AG04450 (cell line): ENCODE data around the gene MGAT4B. TPM values are rescaled to one million over a fixed set of nuclear protein-coding genes. Genes with fewer than 3 reads are reported as not detected.

Experiments used
- CTCF ChIA-PET: fragments of 300-600, 350-600 bp; formaldehyde crosslinking; extraction: SDS; loops from one replicate; lab custom pipeline; 2022; ENCODE audit warnings: antibody characterized with exemption, inconsistent platforms; lab: Charles Lee
- POLR2A ChIA-PET: fragments of 350-600 bp; formaldehyde crosslinking; extraction: SDS; loops from one replicate; lab custom pipeline; 2021; ENCODE audit warnings: antibody characterized with exemption, inconsistent platforms; lab: Yijun Ruan, JAX
- DNase-seq: peaks from one replicate; pipeline ENCODE4 v3.0.0-alpha.2; 2011; ENCODE audit warnings: low read depth, low spot score
- H3K27ac ChIP-seq: one replicate; pipeline ENCODE4 v1.5.1; 2012; ENCODE audit warnings: low read depth, low read length, control low read depth
- H3K27me3 ChIP-seq: one replicate; pipeline ENCODE4 v1.6.0; 2012; ENCODE audit warnings: low read length; ENCODE audit not compliant: control insufficient read depth, insufficient read depth
- H3K4me3 ChIP-seq: 2 replicates; pipeline ENCODE4 v1.5.1; 2011; ENCODE audit warnings: mild to moderate bottlenecking, low read depth, low read length, control low read depth
- H3K9me3 ChIP-seq: 2 replicates; pipeline ENCODE4 v1.5.1; 2012; ENCODE audit warnings: low read length; ENCODE audit not compliant: control insufficient read depth, insufficient read depth
- CTCF ChIP-seq: IDR thresholded peaks from 2 replicates; pipeline ENCODE4 v1.5.1; 2011; ENCODE audit warnings: low read depth, low read length, control low read depth, inconsistent platforms
- polyA plus RNA-seq: library from polyadenylated mRNA; depleted of rRNA; stranded (reverse); fragments of >200 nt; gene quantifications from 2 replicates; pipeline ENCODE4 v1.2.3, GENCODE V29; 2011

MGAT4B gene
- polyA plus RNA-seq, 1 experiment = 102 TPM

- DNase-seq = no peak
- Histone ChIP-seq H3K27ac (no peak overlapping the region), H3K27me3 (no peaks in the 10 kb centered on the region), H3K4me3 (no peak overlapping the region), H3K9me3 (no peaks in the 10 kb centered on the region)
- ChIA-PET POLR2A (interaction anchor here (1.5 kb wide), 1 partner anchor 48 kb away, joined by 5 read pairs; no protein-coding TSS in a partner anchor), CTCF (interaction anchor here (1.1 to 1.2 kb wide), 2 partner anchors 16 to 17 kb away, joined by 3 to 4 read pairs; no protein-coding TSS in a partner anchor)
- TF ChIP-seq CTCF = no peak
These were observed 26.8 kb downstream of the MGAT4B start for GRCh38 chr5:179779826-179780225.

GRCh38 chr5:179778591-179778990 lies 28.1 kb downstream of the MGAT4B start:
- H3K27me3 ChIP-seq = no peaks in the 10 kb centered on the region
- H3K27ac ChIP-seq = no peak overlapping the region
- no peak for TF ChIP-seq CTCF
- DNase-seq = no peak
- H3K9me3 ChIP-seq = no peaks in the 10 kb centered on the region
- CTCF ChIA-PET = no interaction called here
- no peak overlapping the region for H3K4me3 ChIP-seq
- POLR2A ChIA-PET = no interaction called here

GRCh38 chr5:179777909-179778308 lies 28.8 kb downstream of the MGAT4B start:
- Histone ChIP-seq H3K27me3 (no peaks in the 10 kb centered on the region), H3K27ac (no peak overlapping the region), H3K4me3 (no peak overlapping the region), H3K9me3 (no peaks in the 10 kb centered on the region)
- ChIA-PET POLR2A (interaction anchor here (0.9 kb wide), 1 partner anchor 16 kb away, joined by 3 read pairs; the partner anchor contains the start of gene LTC4S), CTCF (interaction anchor here (2.5 kb wide), 1 partner anchor 14 kb away, joined by 15 read pairs; no protein-coding TSS in a partner anchor)
- DNase-seq = no peak
- no peak for TF ChIP-seq CTCF

GRCh38 chr5:179777456-179777855 lies 29.2 kb downstream of the MGAT4B start:
- Histone ChIP-seq H3K27me3 (no peaks in the 10 kb centered on the region), H3K9me3 (no peaks in the 10 kb centered on the region), H3K4me3 (no peak overlapping the region), H3K27ac (no peak overlapping the region)
- TF ChIP-seq CTCF = no peak
- DNase-seq = no peak
- CTCF ChIA-PET = interaction anchor here (2.5 kb wide), 1 partner anchor 14 kb away, joined by 15 read pairs; no protein-coding TSS in a partner anchor
- POLR2A ChIA-PET = interaction anchor here (0.9 kb wide), 1 partner anchor 17 kb away, joined by 3 read pairs; the partner anchor contains the start of gene LTC4S

- no peak for TF ChIP-seq CTCF
- Histone ChIP-seq H3K27ac (no peak overlapping the region), H3K27me3 (no peaks in the 10 kb centered on the region), H3K4me3 (no peak overlapping the region), H3K9me3 (no peaks in the 10 kb centered on the region)
- ChIA-PET CTCF (interaction anchor here (2.5 kb wide), 1 partner anchor 13 kb away, joined by 15 read pairs; no protein-coding TSS in a partner anchor), POLR2A (interaction anchor here (0.5 kb wide), 1 partner anchor 8 kb away, joined by 3 read pairs; no protein-coding TSS in a partner anchor)
- no peak for DNase-seq
These were observed 30.2 kb downstream of the MGAT4B start for GRCh38 chr5:179776411-179776938.
